ACC112 (cell line): ENCODE data around the gene GYPE.
"Not testable (repeated sequence)": the region's sequence is repeated elsewhere in the genome, so short reads cannot be mapped to it uniquely, and the experiment has no call there.

Experiments
- H2AFZ ChIP-seq: fragments of 200-600 bp; sonication (generic); one replicate; pipeline ENCODE4 v1.6.0; 2017; ENCODE audit warnings: antibody characterized with exemption, low read length; ENCODE audit not compliant: unreplicated experiment
- H3K27ac ChIP-seq: fragments of 200-600 bp; sonication (generic); 2 replicates; pipeline ENCODE4 v1.5.1; 2014; ENCODE audit warnings: low read depth, mild to moderate bottlenecking, antibody characterized with exemption, low read length, moderate library complexity
- H3K27me3 ChIP-seq: fragments of 200-600 bp; sonication (generic); 2 replicates; pipeline ENCODE4 v1.6.1; 2014; ENCODE audit warnings: mild to moderate bottlenecking, antibody characterized with exemption, low read length, moderate library complexity, mixed read lengths; ENCODE audit not compliant: insufficient read depth
- H3K36me3 ChIP-seq: fragments of 200-600 bp; sonication (generic); 2 replicates; pipeline ENCODE4 v1.6.1; 2016; ENCODE audit warnings: mild to moderate bottlenecking, antibody characterized with exemption, low read length, moderate library complexity, mixed read lengths; ENCODE audit not compliant: insufficient read depth
- H3K4me1 ChIP-seq: fragments of 200-600 bp; sonication (generic); one replicate; pipeline ENCODE4 v1.6.1; 2016; ENCODE audit warnings: low read length, mixed read lengths; ENCODE audit not compliant: insufficient read depth, unreplicated experiment, control insufficient read depth
- H3K4me3 ChIP-seq: fragments of 200-600 bp; sonication (generic); 2 replicates; pipeline ENCODE4 v1.5.1; 2014; ENCODE audit warnings: mild to moderate bottlenecking, low read depth, low read length
- H3K79me2 ChIP-seq: fragments of 200-600 bp; sonication (generic); one replicate; pipeline ENCODE4 v1.6.0; 2016; ENCODE audit warnings: low read length; ENCODE audit not compliant: control insufficient read depth, unreplicated experiment, insufficient read depth

The GYPE gene

GRCh38 chr4:143870523-143871268, 34.7 kb downstream of the GYPE start:
- not testable (repeated sequence) for H3K4me1 ChIP-seq, H3K4me3 ChIP-seq, H3K27ac ChIP-seq, H2AFZ ChIP-seq, H3K79me2 ChIP-seq, H3K27me3 ChIP-seq, H3K36me3 ChIP-seq

GRCh38 chr4:143869925-143870324, 35.4 kb downstream of the GYPE start:
- H3K27ac ChIP-seq, H2AFZ ChIP-seq, H3K4me1 ChIP-seq, H3K36me3 ChIP-seq, H3K79me2 ChIP-seq, H3K4me3 ChIP-seq, H3K27me3 ChIP-seq: not testable (repeated sequence)

- H3K27ac ChIP-seq, H3K4me3 ChIP-seq, H3K79me2 ChIP-seq, H3K4me1 ChIP-seq, H2AFZ ChIP-seq, H3K27me3 ChIP-seq, H3K36me3 ChIP-seq: not testable (repeated sequence)
Observed at GRCh38 chr4:143862716-143863115, 42.6 kb downstream of the GYPE start.

GRCh38 chr4:143858456-143858855, 46.9 kb downstream of the GYPE start:
- H3K27me3 ChIP-seq = no peaks in the 10 kb centered on the region
- H3K79me2 ChIP-seq = no peaks in the 10 kb centered on the region
- no peak overlapping the region for H2AFZ ChIP-seq
- no peak overlapping the region for H3K4me3 ChIP-seq
- no peak overlapping the region for H3K27ac ChIP-seq
- no peaks in the 10 kb centered on the region for H3K4me1 ChIP-seq
- H3K36me3 ChIP-seq = no peaks in the 10 kb centered on the region

GRCh38 chr4:143857391-143858336, 47.7 kb downstream of the GYPE start:
- H3K4me3 ChIP-seq, H3K4me1 ChIP-seq, H3K36me3 ChIP-seq, H3K79me2 ChIP-seq, H3K27ac ChIP-seq, H3K27me3 ChIP-seq, H2AFZ ChIP-seq: not testable (repeated sequence)

- not testable (repeated sequence) for H3K4me3 ChIP-seq, H3K36me3 ChIP-seq, H3K27me3 ChIP-seq, H2AFZ ChIP-seq, H3K27ac ChIP-seq, H3K4me1 ChIP-seq, H3K79me2 ChIP-seq
Observed at GRCh38 chr4:143856017-143856557, 49.3 kb downstream of the GYPE start.

GRCh38 chr4:143854645-143855044, 50.7 kb downstream of the GYPE start:
- not testable (repeated sequence) for H3K79me2 ChIP-seq, H3K27ac ChIP-seq, H3K4me3 ChIP-seq, H3K27me3 ChIP-seq, H3K36me3 ChIP-seq, H2AFZ ChIP-seq, H3K4me1 ChIP-seq

GRCh38 chr4:143849296-143849695, 56.1 kb downstream of the GYPE start:
- H3K27me3 ChIP-seq, H3K27ac ChIP-seq, H3K79me2 ChIP-seq, H3K4me1 ChIP-seq, H2AFZ ChIP-seq, H3K36me3 ChIP-seq, H3K4me3 ChIP-seq: not testable (repeated sequence)

- not testable (repeated sequence) for H3K27me3 ChIP-seq, H3K27ac ChIP-seq
Observed at GRCh38 chr4:143843506-143843832, 61.9 kb downstream of the GYPE start.

GRCh38 chr4:143842624-143843505, 62.5 kb downstream of the GYPE start:
- H3K4me1 ChIP-seq, H3K79me2 ChIP-seq, H3K27ac ChIP-seq, H2AFZ ChIP-seq, H3K4me3 ChIP-seq, H3K27me3 ChIP-seq, H3K36me3 ChIP-seq: not testable (repeated sequence)

More at GRCh38 chr4:143843506-143843832, 61.9 kb downstream of the GYPE start:
- H3K36me3 ChIP-seq, H3K79me2 ChIP-seq, H3K4me1 ChIP-seq, H3K4me3 ChIP-seq, H2AFZ ChIP-seq: not testable (repeated sequence)
